COLO668 (cell line): ENCODE data around the gene CRY1.
"Not testable (repeated sequence)": the region's sequence is repeated elsewhere in the genome, so short reads cannot be mapped to it uniquely, and the experiment has no call there.

Experiments used
- DNase-seq: peaks from one replicate; lab custom pipeline; 2025; ENCODE audit not compliant: unreplicated experiment; lab: John Stamatoyannopoulos, UW

CRY1 gene

GRCh38 chr12:107073266-107073665 lies 20.1 kb downstream of the CRY1 start:
- not testable (repeated sequence) for DNase-seq

GRCh38 chr12:107066691-107067090 lies 26.7 kb downstream of the CRY1 start:
- DNase-seq, result no peak

- no peak for DNase-seq
Observed at GRCh38 chr12:107064687-107065086, 28.7 kb downstream of the CRY1 start.

- DNase-seq, result no peak
Observed at GRCh38 chr12:107064243-107064642, 29.1 kb downstream of the CRY1 start.

GRCh38 chr12:107058190-107058589 lies 35.2 kb downstream of the CRY1 start:
- DNase-seq, result no peak

GRCh38 chr12:107057071-107057834 lies 36.1 kb downstream of the CRY1 start:
- DNase-seq, result no peak

- no peak for DNase-seq
Observed at GRCh38 chr12:107053709-107054108, 39.6 kb downstream of the CRY1 start.

GRCh38 chr12:107045186-107045585 lies 48.2 kb downstream of the CRY1 start:
- no peak for DNase-seq

GRCh38 chr12:107042801-107043200 lies 50.5 kb downstream of the CRY1 start:
- DNase-seq, result no peak

GRCh38 chr12:107035733-107036132 lies 57.6 kb downstream of the CRY1 start:
- no peak for DNase-seq

- DNase-seq, result no peak
Observed at GRCh38 chr12:107033758-107034739, 59.3 kb downstream of the CRY1 start.

GRCh38 chr12:107032266-107032665 lies 61.1 kb downstream of the CRY1 start:
- no peak for DNase-seq

GRCh38 chr12:107031061-107031460 lies 62.3 kb downstream of the CRY1 start:
- no peak for DNase-seq

- DNase-seq, result no peak
Observed at GRCh38 chr12:107029081-107029480, 64.3 kb downstream of the CRY1 start.

GRCh38 chr12:107027636-107028053 lies 65.7 kb downstream of the CRY1 start:
- no peak for DNase-seq

GRCh38 chr12:107026806-107027635 lies 66.3 kb downstream of the CRY1 start:
- no peak for DNase-seq

GRCh38 chr12:107026356-107026755 lies 67.0 kb downstream of the CRY1 start:
- DNase-seq, result not testable (repeated sequence)

GRCh38 chr12:107025671-107026070 lies 67.7 kb downstream of the CRY1 start:
- DNase-seq, result no peak

- DNase-seq, result no peak
Observed at GRCh38 chr12:107019546-107019945, 73.8 kb downstream of the CRY1 start.

GRCh38 chr12:107017042-107017441 lies 76.3 kb downstream of the CRY1 start:
- no peak for DNase-seq

- peak; percentile 22 for DNase-seq
Observed at GRCh38 chr12:107014055-107014454, 79.3 kb downstream of the CRY1 start.
